ENCODE measurements around the gene ZNF587. TPM values are rescaled to one million over a fixed set of nuclear protein-coding genes. Genes with fewer than 3 reads are reported as not detected.
"Not testable (repeated sequence)": the region's sequence is repeated elsewhere in the genome, so short reads cannot be mapped to it uniquely, and the experiment has no call there.

Gene ZNF587
- total RNA-seq, 1 donor from 2014 or later = 17.7 TPM

DNA sequence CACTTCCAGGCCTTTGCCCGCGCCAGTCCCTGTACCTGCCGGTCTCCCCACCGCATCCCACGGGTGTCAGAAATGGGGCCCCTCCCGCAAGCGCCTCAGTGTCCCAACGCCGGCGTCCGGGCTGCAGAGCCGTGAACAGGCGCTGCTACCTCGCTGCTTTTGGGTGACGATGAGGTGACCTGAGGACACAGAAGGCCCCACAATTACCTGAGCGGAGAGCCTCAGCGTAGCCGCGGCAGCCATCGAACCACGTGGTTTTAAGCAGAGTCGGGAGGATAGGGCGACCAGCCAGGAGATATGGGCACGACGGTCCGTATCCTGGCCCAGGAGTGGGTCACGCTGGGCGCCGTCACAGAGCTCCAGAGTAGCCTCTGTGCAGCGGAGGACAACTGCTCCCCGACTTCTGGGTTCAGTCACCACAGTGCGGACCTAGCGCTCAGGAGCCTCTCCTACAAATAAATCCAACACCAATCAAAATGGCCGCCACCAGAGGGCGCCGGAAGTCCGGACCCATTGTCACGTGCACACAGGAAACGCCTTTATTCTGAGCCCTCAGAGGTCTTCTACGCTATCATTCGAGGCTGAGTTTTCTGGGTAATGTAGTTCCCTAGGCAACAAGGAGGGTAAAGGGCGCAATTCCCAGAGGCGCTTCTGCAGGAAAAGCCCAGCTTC is 39.0 kb downstream of the ZNF587 start, which contains the start of gene ZNF814:
TSS of gene ZNF814 (minus strand) at position 478 of the 672 bp plus-strand sequence. CDS start at position 243, 235 bp downstream.
- TF ChIP-seq POLR2A (IDR thresholded peaks at IDR 0.05) (no peak), POLR2AphosphoS5 (IDR thresholded peaks at IDR 0.05; ENCODE audit: insufficient read depth in 1 of 2, low read depth in 1 of 2) (peak; percentile 58 to 77)
- peaks cover 7% of the 10 kb centered on the region for H3K9me3 ChIP-seq
- H3K27ac ChIP-seq = no peak within 1 kb of the TSS

DNA sequence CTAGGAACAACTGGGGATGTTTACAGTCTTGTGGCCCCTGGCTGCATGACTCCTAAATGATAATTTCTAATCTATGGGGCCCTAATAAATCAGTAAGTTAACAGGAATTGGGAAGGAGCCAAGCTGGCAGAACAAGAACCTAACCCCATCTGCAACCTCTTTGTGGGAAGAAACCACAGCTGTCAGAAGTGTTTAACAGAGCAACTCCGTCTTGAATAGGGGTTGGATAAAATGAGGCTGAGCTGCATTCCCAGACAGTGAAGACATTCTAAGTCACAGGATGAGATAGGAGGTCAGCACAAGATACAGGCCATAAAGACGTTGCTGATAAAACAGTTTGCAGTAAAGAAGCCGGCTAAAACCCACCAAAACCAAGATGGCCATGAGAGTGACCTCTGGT is 41.0 kb downstream of the ZNF587 start:
- H3K4me3 ChIP-seq; H3K27ac ChIP-seq; H3K36me3 ChIP-seq; H3K27me3 ChIP-seq; DNase-seq (ENCODE audit: extremely low spot score in 2 of 2); H3K9me3 ChIP-seq; intact Hi-C loops (cut with DNase I): not testable (repeated sequence)
- H3K4me1 ChIP-seq = peaks cover 15% of the 10 kb centered on the region

More for the DNA sequence above, 39.0 kb downstream of the ZNF587 start, which contains the start of gene ZNF814:
- H3K4me3 ChIP-seq = peak within 1 kb of the TSS; percentile 48 to 55
- peaks cover 0 to 16% of the 10 kb centered on the region in 2 donors for H3K36me3 ChIP-seq
- no peak for DNase-seq (ENCODE audit: extremely low spot score in 2 of 2)
- intact Hi-C loops (cut with DNase I) = no loop called here
- H3K4me1 ChIP-seq = peaks cover 15% of the 10 kb centered on the region
- H3K27me3 ChIP-seq = no peaks in the 10 kb centered on the region

- H3K9me3 ChIP-seq = peaks cover 3% of the 10 kb centered on the region
- intact Hi-C loops (cut with DNase I) = no loop called here
- H3K27me3 ChIP-seq = no peaks in the 10 kb centered on the region
- TF ChIP-seq, protein P1, sequence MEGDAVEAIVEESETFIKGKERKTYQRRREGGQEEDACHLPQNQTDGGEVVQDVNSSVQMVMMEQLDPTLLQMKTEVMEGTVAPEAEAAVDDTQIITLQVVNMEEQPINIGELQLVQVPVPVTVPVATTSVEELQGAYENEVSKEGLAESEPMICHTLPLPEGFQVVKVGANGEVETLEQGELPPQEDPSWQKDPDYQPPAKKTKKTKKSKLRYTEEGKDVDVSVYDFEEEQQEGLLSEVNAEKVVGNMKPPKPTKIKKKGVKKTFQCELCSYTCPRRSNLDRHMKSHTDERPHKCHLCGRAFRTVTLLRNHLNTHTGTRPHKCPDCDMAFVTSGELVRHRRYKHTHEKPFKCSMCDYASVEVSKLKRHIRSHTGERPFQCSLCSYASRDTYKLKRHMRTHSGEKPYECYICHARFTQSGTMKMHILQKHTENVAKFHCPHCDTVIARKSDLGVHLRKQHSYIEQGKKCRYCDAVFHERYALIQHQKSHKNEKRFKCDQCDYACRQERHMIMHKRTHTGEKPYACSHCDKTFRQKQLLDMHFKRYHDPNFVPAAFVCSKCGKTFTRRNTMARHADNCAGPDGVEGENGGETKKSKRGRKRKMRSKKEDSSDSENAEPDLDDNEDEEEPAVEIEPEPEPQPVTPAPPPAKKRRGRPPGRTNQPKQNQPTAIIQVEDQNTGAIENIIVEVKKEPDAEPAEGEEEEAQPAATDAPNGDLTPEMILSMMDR (IDR thresholded peaks at IDR 0.05) = no peak
- TF ChIP-seq POLR2AphosphoS5 (IDR thresholded peaks at IDR 0.05; ENCODE audit: insufficient read depth in 1 of 2, low read depth in 1 of 2) = no peak
- no peak for TF ChIP-seq POLR2A (IDR thresholded peaks at IDR 0.05)
- no peaks in the 10 kb centered on the region for H3K4me1 ChIP-seq
- H3K36me3 ChIP-seq = no peaks in the 10 kb centered on the region
- H3K4me3 ChIP-seq = no peak overlapping the region
- no peak overlapping the region for H3K27ac ChIP-seq
- no peak for DNase-seq (ENCODE audit: extremely low spot score in 2 of 2)
Observed at GRCh38 chr19:57900311-57900710, 50.7 kb downstream of the ZNF587 start.

DNA sequence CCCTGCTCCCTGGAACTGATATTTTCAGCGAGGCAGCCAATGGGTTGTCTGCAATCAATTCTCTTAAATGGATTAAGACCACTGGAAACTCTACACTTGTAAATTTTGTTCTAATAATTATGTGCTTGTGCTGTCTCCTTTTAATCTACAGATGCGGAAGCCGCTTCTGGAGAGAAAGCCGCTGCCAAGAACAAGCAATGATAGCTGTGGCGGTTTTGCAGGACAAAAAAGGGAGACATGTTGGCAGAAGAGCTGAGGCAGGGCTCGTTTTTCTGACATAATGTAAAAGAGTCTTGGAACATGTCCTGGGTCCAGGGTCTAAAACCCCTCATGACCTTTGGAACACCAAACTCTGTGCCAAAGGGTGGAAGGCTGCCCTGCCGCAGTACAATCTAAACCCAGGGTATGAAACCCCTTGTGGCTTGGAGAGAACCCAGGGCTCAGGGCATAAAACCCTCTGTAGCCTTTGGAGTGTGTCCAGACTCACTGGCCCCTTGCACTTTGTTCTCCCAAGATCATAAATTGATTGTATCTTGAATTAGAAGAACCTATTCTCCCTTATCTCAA is 54.0 kb downstream of the ZNF587 start:
- no peak for DNase-seq (ENCODE audit: extremely low spot score in 2 of 2)
- H3K4me3 ChIP-seq = no peak overlapping the region
- H3K4me1 ChIP-seq = no peaks in the 10 kb centered on the region
- no peak overlapping the region for H3K27ac ChIP-seq
- H3K27me3 ChIP-seq = no peaks in the 10 kb centered on the region
- no peak for TF ChIP-seq POLR2A (IDR thresholded peaks at IDR 0.05)
- intact Hi-C loops (cut with DNase I) = no loop called here
- peaks cover 13% of the 10 kb centered on the region for H3K9me3 ChIP-seq
- peaks cover 0 to 10% of the 10 kb centered on the region in 2 donors for H3K36me3 ChIP-seq

DNA sequence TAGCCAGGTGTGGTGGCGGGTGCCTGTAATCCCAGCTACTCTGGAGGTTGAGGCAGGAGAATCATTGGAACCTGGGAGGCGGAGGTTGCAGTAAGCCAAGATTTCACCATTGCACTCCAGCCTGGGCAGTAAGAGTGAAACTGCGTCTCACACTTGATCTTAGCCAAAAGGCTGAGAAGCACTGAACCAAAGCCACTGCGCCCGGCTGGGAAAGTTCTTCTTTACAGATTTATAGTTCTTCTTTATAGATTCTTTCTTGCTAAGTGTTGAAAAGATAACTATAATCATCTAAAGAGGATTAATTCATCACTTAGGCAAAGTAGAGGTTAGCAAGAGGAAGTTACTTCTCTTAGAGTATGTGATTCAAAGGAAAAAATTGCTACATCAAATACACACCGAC is 55.6 kb downstream of the ZNF587 start:
- DNase-seq (ENCODE audit: extremely low spot score in 2 of 2) = no peak
- no peaks in the 10 kb centered on the region for H3K27me3 ChIP-seq
- H3K9me3 ChIP-seq = peaks cover 13% of the 10 kb centered on the region
- no peaks in the 10 kb centered on the region for H3K4me1 ChIP-seq
- no peak overlapping the region for H3K27ac ChIP-seq
- intact Hi-C loops (cut with DNase I) = no loop called here
- peaks cover 0 to 21% of the 10 kb centered on the region in 2 donors for H3K36me3 ChIP-seq
- TF ChIP-seq POLR2AphosphoS5 (IDR thresholded peaks at IDR 0.05; ENCODE audit: insufficient read depth in 1 of 2, low read depth in 1 of 2) (no peak), POLR2A (IDR thresholded peaks at IDR 0.05) (no peak)
- TF ChIP-seq, protein P1 (IDR thresholded peaks at IDR 0.05) = no peak
- H3K4me3 ChIP-seq = no peak overlapping the region

DNA sequence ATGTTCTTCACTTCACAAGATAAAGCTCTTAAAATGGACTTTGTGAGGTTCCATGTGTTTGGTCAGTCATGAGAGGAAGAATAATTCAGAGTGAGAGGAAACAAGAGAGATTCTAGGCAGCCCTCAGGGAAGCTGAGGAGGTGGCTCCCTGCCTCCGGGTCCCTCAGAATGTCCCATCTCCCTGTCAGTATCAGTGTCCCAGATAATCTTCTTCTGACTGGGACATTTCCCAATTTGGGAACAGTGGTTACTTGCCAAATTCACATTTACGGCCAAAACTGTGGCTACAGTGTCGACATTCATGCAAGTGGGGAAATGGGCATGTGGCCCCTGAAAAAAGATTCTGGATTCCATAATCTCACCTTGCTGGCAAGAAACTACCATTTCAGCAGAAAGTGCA is 57.7 kb downstream of the ZNF587 start:
- TF ChIP-seq POLR2AphosphoS5 (IDR thresholded peaks at IDR 0.05; ENCODE audit: insufficient read depth in 1 of 2, low read depth in 1 of 2) = no peak
- no peak for TF ChIP-seq POLR2A (IDR thresholded peaks at IDR 0.05)
- TF ChIP-seq, protein P1 (IDR thresholded peaks at IDR 0.05) = no peak
- no peak overlapping the region for H3K27ac ChIP-seq
- no peaks in the 10 kb centered on the region for H3K27me3 ChIP-seq
- H3K4me3 ChIP-seq = no peak overlapping the region
- intact Hi-C loops (cut with DNase I) = no loop called here
- peaks cover 19% of the 10 kb centered on the region for H3K9me3 ChIP-seq
- no peaks in the 10 kb centered on the region for H3K4me1 ChIP-seq
- no peak for DNase-seq (ENCODE audit: extremely low spot score in 2 of 2)
- peaks cover 0 to 42% of the 10 kb centered on the region in 2 donors for H3K36me3 ChIP-seq
